ENCODE results near the gene UBE2B. TPM values are rescaled to one million over a fixed set of nuclear protein-coding genes. Genes with fewer than 3 reads are reported as not detected.

Gene UBE2B
- total and polyA plus RNA-seq, 2 donors from 2014 or later, result 74.3 to 82.7 TPM

GRCh38 chr5:134349463-134349862, 21.9 kb upstream of the UBE2B start:
- no peak overlapping the region for H3K9ac ChIP-seq (ENCODE audit: low read length in 3 of 3)
- intact Hi-C loops (cut with DNase I), result no loop called here
- DNase-seq, result no peak
- no peak for TF ChIP-seq CTCF (IDR thresholded peaks at IDR 0.05; ENCODE audit: borderline replicate concordance, extremely low read depth, insufficient read depth)
- H3K4me1 ChIP-seq (ENCODE audit: control insufficient read depth in 2 of 3, insufficient read depth in 2 of 3, low read depth in 1 of 3, low read length in 3 of 3), result peaks cover 0 to 2% (median 0%) of the 10 kb centered on the region in 3 donors
- H3K9me3 ChIP-seq (ENCODE audit: control insufficient read depth in 2 of 3, insufficient read depth in 1 of 3, low read length in 3 of 3), result no peaks in the 10 kb centered on the region
- no peak for FAIRE-seq
- no peak overlapping the region for H3K27ac ChIP-seq (ENCODE audit: low read depth in 2 of 2, low read length in 2 of 2)
- H3K27me3 ChIP-seq (ENCODE audit: control insufficient read depth, insufficient read depth, low read length), result no peaks in the 10 kb centered on the region
- no peak overlapping the region for H3K4me3 ChIP-seq (ENCODE audit: low read length in 3 of 3)
- peaks cover 0 to 2% (median 0%) of the 10 kb centered on the region in 3 donors for H3K36me3 ChIP-seq (ENCODE audit: control insufficient read depth in 2 of 3, insufficient read depth in 3 of 3, low read length in 3 of 3)

DNA sequence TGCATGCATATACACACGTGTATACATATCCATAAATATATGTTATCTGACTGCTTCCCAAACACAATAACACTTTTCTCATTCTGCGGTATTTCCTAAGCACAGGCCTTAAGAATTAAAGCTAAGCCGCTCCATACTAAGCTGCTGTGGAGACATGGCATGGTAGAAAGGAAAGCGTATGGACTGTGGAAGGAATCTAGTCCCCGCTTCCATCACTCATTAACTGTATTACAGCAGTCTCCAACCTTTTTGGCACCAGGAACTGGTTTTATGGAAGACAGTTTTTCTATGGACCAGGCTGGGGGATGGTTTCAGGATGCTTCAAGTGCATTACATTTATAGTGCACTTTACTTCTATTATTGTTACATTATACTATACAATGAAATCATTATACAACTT, 15.7 kb upstream of the UBE2B start:
- no peak for DNase-seq
- FAIRE-seq, result no peak
- no peak overlapping the region for H3K9ac ChIP-seq (ENCODE audit: low read length in 3 of 3)
- H3K9me3 ChIP-seq (ENCODE audit: control insufficient read depth in 2 of 3, insufficient read depth in 1 of 3, low read length in 3 of 3), result no peaks in the 10 kb centered on the region
- H3K36me3 ChIP-seq (ENCODE audit: control insufficient read depth in 2 of 3, insufficient read depth in 3 of 3, low read length in 3 of 3), result no peaks in the 10 kb centered on the region
- TF ChIP-seq CTCF (IDR thresholded peaks at IDR 0.05; ENCODE audit: borderline replicate concordance, extremely low read depth, insufficient read depth), result no peak
- no peak overlapping the region for H3K27ac ChIP-seq (ENCODE audit: low read depth in 2 of 2, low read length in 2 of 2)
- no peaks in the 10 kb centered on the region for H3K27me3 ChIP-seq (ENCODE audit: control insufficient read depth, insufficient read depth, low read length)
- no peak overlapping the region for H3K4me3 ChIP-seq (ENCODE audit: low read length in 3 of 3)
- peaks cover 0 to 4% (median 0%) of the 10 kb centered on the region in 3 donors for H3K4me1 ChIP-seq (ENCODE audit: control insufficient read depth in 2 of 3, insufficient read depth in 2 of 3, low read depth in 1 of 3, low read length in 3 of 3)
- intact Hi-C loops (cut with DNase I), result no loop called here

DNA sequence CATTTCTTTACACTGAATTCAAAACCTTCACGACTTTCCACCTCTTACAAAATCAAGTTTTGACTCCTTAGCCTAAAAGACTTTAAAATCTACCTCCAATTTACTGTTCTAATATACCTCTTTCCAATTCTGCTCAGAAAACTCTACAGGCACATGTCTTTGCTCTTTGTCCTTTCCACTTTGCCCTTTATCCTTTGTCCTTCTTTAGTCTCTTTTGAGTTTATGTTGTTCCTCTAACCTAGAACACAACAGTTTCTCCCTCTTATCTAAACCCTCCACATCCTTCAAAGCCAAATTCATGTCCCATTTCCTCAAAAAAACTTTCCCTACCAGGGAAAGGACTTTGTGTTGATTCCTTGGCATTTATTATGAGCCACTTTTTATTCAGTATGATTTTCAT, 5.8 kb upstream of the UBE2B start:
- no peaks in the 10 kb centered on the region for H3K36me3 ChIP-seq (ENCODE audit: control insufficient read depth in 2 of 3, insufficient read depth in 3 of 3, low read length in 3 of 3)
- H3K9ac ChIP-seq (ENCODE audit: low read length in 3 of 3), result no peak overlapping the region
- FAIRE-seq (no peak), DNase-seq (no peak)
- no peak for TF ChIP-seq CTCF (IDR thresholded peaks at IDR 0.05; ENCODE audit: borderline replicate concordance, extremely low read depth, insufficient read depth)
- no peak overlapping the region for H3K27ac ChIP-seq (ENCODE audit: low read depth in 2 of 2, low read length in 2 of 2)
- intact Hi-C loops (cut with DNase I), result no loop called here
- no peaks in the 10 kb centered on the region for H3K9me3 ChIP-seq (ENCODE audit: control insufficient read depth in 2 of 3, insufficient read depth in 1 of 3, low read length in 3 of 3)
- no peaks in the 10 kb centered on the region for H3K27me3 ChIP-seq (ENCODE audit: control insufficient read depth, insufficient read depth, low read length)
- peaks cover 0 to 4% (median 0%) of the 10 kb centered on the region in 3 donors for H3K4me1 ChIP-seq (ENCODE audit: control insufficient read depth in 2 of 3, insufficient read depth in 2 of 3, low read depth in 1 of 3, low read length in 3 of 3)
- H3K4me3 ChIP-seq (ENCODE audit: low read length in 3 of 3), result no peak overlapping the region

DNA sequence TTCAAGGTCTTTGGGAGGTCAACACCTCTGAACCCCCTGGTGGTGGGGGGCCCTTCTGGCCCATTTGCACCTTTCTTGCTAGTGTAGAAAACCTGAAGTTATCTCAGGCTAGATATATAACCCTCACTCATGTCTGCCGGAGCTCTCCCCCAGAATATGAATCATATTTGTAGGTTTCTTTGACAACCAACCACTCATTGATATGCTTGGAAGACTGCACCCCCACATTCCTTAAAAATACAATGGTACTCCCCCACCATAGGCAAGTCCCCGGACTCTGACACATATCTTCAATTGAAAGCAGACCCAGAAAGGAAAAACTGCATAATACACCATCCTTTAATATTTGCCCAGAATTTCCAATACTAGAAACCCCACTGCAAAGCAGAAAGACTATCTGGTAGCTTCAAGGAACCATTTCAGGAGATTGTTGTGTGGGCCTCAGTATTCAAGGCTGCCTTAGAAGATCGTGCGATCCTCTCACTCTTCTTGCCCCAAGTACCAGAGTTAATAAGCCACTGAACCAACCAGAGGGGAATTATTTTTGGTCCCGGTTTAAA, 978 bp upstream of the UBE2B start:
- DNase-seq, result no peak
- Histone ChIP-seq H3K27me3 (ENCODE audit: control insufficient read depth, insufficient read depth, low read length) (no peaks in the 10 kb centered on the region), H3K36me3 (ENCODE audit: control insufficient read depth in 2 of 3, insufficient read depth in 3 of 3, low read length in 3 of 3) (peaks cover 0 to 5% (median 0%) of the 10 kb centered on the region in 3 donors), H3K9ac (ENCODE audit: low read length in 3 of 3) (peak overlapping the region; percentile 54 to 89 (median 82)), H3K27ac (ENCODE audit: low read depth in 2 of 2, low read length in 2 of 2) (peak overlapping the region; percentile 82 to 100), H3K4me3 (ENCODE audit: low read length in 3 of 3) (peak overlapping the region; percentile 75 to 81 (median 78)), H3K9me3 (ENCODE audit: control insufficient read depth in 2 of 3, insufficient read depth in 1 of 3, low read length in 3 of 3) (no peaks in the 10 kb centered on the region), H3K4me1 (ENCODE audit: control insufficient read depth in 2 of 3, insufficient read depth in 2 of 3, low read depth in 1 of 3, low read length in 3 of 3) (peaks cover 0 to 7% (median 0%) of the 10 kb centered on the region in 3 donors)
- no peak for FAIRE-seq
- no peak for TF ChIP-seq CTCF (IDR thresholded peaks at IDR 0.05; ENCODE audit: borderline replicate concordance, extremely low read depth, insufficient read depth)
- intact Hi-C loops (cut with DNase I), result no loop called here

Measured in kidney (tissue), 14 donors.